ENCODE data around the gene MLPH. TPM values are rescaled to one million over a fixed set of nuclear protein-coding genes. Genes with fewer than 3 reads are reported as not detected.

The MLPH gene
- total and polyA plus RNA-seq, 4 donors: 1.6 to 25.9 (median 22.3) TPM

DNA sequence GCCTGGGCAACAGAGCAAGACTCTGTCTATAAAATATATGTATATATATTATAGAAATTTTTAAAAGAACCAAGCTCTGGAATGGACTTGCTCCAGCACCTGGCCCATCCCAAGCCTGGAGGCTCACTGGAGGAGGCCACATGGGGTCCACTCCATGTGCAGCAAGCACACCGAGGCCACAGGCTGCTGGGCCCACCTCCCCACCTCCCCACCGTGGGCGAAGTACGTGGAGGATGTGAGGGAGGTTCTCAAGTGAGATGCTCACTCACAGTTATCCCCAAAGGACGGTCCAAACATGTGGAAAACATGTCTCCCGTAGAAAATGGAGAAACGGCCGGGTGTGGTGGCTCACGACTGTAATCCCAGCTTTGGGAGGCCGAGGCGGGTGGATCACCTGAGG, 117.3 kb downstream of the MLPH start:
- TF ChIP-seq RAD21 (IDR thresholded peaks at IDR 0.05) (no peak), RXRA (IDR thresholded peaks at IDR 0.05) (no peak), EGR1 (IDR thresholded peaks at IDR 0.05; ENCODE audit: low read depth in 2 of 2) (no peak), HNF4G (IDR thresholded peaks at IDR 0.05) (no peak), NR2F2 (IDR thresholded peaks at IDR 0.05) (no peak), JUND (IDR thresholded peaks at IDR 0.05) (no peak), SP1 (IDR thresholded peaks at IDR 0.05) (no peak), FOXA2 (IDR thresholded peaks at IDR 0.05) (no peak), TAF1 (conservative IDR thresholded peaks at IDR 0.05) (no peak), GABPA (IDR thresholded peaks at IDR 0.05 in 1 of 2, conservative IDR thresholded peaks at IDR 0.05 in 1 of 2) (no peak), YY1 (IDR thresholded peaks at IDR 0.05) (no peak), FOXA1 (IDR thresholded peaks at IDR 0.05) (no peak), HNF4A (conservative IDR thresholded peaks at IDR 0.05) (no peak)
- TF ChIP-seq, protein P1, sequence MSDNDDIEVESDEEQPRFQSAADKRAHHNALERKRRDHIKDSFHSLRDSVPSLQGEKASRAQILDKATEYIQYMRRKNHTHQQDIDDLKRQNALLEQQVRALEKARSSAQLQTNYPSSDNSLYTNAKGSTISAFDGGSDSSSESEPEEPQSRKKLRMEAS (IDR thresholded peaks at IDR 0.05): no peak
- TF ChIP-seq, protein P2, sequence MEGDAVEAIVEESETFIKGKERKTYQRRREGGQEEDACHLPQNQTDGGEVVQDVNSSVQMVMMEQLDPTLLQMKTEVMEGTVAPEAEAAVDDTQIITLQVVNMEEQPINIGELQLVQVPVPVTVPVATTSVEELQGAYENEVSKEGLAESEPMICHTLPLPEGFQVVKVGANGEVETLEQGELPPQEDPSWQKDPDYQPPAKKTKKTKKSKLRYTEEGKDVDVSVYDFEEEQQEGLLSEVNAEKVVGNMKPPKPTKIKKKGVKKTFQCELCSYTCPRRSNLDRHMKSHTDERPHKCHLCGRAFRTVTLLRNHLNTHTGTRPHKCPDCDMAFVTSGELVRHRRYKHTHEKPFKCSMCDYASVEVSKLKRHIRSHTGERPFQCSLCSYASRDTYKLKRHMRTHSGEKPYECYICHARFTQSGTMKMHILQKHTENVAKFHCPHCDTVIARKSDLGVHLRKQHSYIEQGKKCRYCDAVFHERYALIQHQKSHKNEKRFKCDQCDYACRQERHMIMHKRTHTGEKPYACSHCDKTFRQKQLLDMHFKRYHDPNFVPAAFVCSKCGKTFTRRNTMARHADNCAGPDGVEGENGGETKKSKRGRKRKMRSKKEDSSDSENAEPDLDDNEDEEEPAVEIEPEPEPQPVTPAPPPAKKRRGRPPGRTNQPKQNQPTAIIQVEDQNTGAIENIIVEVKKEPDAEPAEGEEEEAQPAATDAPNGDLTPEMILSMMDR (IDR thresholded peaks at IDR 0.05; ENCODE audit: low read depth, low read length, missing input control): no peak
- TF ChIP-seq, protein P3, sequence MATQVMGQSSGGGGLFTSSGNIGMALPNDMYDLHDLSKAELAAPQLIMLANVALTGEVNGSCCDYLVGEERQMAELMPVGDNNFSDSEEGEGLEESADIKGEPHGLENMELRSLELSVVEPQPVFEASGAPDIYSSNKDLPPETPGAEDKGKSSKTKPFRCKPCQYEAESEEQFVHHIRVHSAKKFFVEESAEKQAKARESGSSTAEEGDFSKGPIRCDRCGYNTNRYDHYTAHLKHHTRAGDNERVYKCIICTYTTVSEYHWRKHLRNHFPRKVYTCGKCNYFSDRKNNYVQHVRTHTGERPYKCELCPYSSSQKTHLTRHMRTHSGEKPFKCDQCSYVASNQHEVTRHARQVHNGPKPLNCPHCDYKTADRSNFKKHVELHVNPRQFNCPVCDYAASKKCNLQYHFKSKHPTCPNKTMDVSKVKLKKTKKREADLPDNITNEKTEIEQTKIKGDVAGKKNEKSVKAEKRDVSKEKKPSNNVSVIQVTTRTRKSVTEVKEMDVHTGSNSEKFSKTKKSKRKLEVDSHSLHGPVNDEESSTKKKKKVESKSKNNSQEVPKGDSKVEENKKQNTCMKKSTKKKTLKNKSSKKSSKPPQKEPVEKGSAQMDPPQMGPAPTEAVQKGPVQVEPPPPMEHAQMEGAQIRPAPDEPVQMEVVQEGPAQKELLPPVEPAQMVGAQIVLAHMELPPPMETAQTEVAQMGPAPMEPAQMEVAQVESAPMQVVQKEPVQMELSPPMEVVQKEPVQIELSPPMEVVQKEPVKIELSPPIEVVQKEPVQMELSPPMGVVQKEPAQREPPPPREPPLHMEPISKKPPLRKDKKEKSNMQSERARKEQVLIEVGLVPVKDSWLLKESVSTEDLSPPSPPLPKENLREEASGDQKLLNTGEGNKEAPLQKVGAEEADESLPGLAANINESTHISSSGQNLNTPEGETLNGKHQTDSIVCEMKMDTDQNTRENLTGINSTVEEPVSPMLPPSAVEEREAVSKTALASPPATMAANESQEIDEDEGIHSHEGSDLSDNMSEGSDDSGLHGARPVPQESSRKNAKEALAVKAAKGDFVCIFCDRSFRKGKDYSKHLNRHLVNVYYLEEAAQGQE (IDR thresholded peaks at IDR 0.05): no peak
- TF ChIP-seq, protein P4, sequence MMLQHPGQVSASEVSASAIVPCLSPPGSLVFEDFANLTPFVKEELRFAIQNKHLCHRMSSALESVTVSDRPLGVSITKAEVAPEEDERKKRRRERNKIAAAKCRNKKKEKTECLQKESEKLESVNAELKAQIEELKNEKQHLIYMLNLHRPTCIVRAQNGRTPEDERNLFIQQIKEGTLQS (IDR thresholded peaks at IDR 0.05): no peak
- TF ChIP-seq, protein P5, sequence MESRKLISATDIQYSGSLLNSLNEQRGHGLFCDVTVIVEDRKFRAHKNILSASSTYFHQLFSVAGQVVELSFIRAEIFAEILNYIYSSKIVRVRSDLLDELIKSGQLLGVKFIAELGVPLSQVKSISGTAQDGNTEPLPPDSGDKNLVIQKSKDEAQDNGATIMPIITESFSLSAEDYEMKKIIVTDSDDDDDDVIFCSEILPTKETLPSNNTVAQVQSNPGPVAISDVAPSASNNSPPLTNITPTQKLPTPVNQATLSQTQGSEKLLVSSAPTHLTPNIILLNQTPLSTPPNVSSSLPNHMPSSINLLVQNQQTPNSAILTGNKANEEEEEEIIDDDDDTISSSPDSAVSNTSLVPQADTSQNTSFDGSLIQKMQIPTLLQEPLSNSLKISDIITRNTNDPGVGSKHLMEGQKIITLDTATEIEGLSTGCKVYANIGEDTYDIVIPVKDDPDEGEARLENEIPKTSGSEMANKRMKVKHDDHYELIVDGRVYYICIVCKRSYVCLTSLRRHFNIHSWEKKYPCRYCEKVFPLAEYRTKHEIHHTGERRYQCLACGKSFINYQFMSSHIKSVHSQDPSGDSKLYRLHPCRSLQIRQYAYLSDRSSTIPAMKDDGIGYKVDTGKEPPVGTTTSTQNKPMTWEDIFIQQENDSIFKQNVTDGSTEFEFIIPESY (IDR thresholded peaks at IDR 0.05): no peak
- H3K4me3 ChIP-seq (ENCODE audit: low read depth in 1 of 3, low read length in 3 of 3): no peak overlapping the region
- no peaks in the 10 kb centered on the region for H3K27me3 ChIP-seq (ENCODE audit: control insufficient read depth in 4 of 4, insufficient read depth in 4 of 4, low read length in 3 of 4)
- peaks cover 0 to 20% (median 4%) of the 10 kb centered on the region in 4 donors for H3K4me1 ChIP-seq (ENCODE audit: control insufficient read depth in 4 of 4, insufficient read depth in 4 of 4, low read length in 3 of 4)
- no peak overlapping the region for H3K27ac ChIP-seq (ENCODE audit: low read depth in 1 of 2, low read length in 2 of 2)
- no peak for DNase-seq (ENCODE audit: low spot score)
- no peaks in the 10 kb centered on the region for H3K9me3 ChIP-seq (ENCODE audit: control insufficient read depth in 4 of 4, low read length in 3 of 4)
- H3K36me3 ChIP-seq (ENCODE audit: control insufficient read depth in 4 of 4, insufficient read depth in 3 of 4, low read depth in 1 of 4, low read length in 3 of 4): no peaks in the 10 kb centered on the region
- H3K9ac ChIP-seq (ENCODE audit: low read depth in 1 of 2, low read length in 2 of 2): no peak overlapping the region
- 96% methylated on average over 11 of the region's 11 CpGs for WGBS

Small RNAs within 50 kb of the gene (small RNA-seq; reads per million reads assigned to genes)
- not detected for gene MIR6811
- gene RNU6-1140P: not detected

Other genes starting within 250 kb of the MLPH start
- gene COL6A3, start 73.1 kb upstream of the MLPH start, total RNA-seq: 10 to 100 TPM; 24.9 to 28.7 TPM
- 10 to 100 TPM in 1 of 2 donors, 1 to 10 TPM in 1; 1.7 to 10.1 TPM for gene COL6A3, start 73.1 kb upstream of the MLPH start, polyA plus RNA-seq
- gene PRLH, start 79.3 kb downstream of the MLPH start, total RNA-seq: not detected
- not detected for gene PRLH, start 79.3 kb downstream of the MLPH start, polyA plus RNA-seq
- gene RAB17, start 103.5 kb downstream of the MLPH start, total RNA-seq: 10 to 100 TPM; 17.8 to 96.5 TPM
- gene RAB17, start 103.5 kb downstream of the MLPH start, polyA plus RNA-seq: 10 to 100 TPM; 69.6 to 80.2 TPM
- gene LRRFIP1, start 140.3 kb downstream of the MLPH start, total RNA-seq: 10 to 100 TPM; 13.3 to 56.1 TPM
- gene LRRFIP1, start 140.3 kb downstream of the MLPH start, polyA plus RNA-seq: 10 to 100 TPM; 26.6 to 51.6 TPM